Hindlimb muscle (tissue), 1 donor: ENCODE results near the gene PCBD2. TPM values are rescaled to one million over a fixed set of nuclear protein-coding genes. Genes with fewer than 3 reads are reported as not detected.
"Not testable (repeated sequence)": the region's sequence is repeated elsewhere in the genome, so short reads cannot be mapped to it uniquely, and the experiment has no call there.

Source experiments
- DNase-seq: peaks from one replicate; pipeline ENCODE4 v3.0.0-alpha.2; 2013
- polyA plus RNA-seq: library from polyadenylated mRNA; unstranded; fragments of 120-200 nt; gene quantifications from one replicate; pipeline ENCODE4 v1.2.1, GENCODE V29; 2013; ENCODE audit not compliant: insufficient read length

The PCBD2 gene
- 11.6 TPM for polyA plus RNA-seq

DNA sequence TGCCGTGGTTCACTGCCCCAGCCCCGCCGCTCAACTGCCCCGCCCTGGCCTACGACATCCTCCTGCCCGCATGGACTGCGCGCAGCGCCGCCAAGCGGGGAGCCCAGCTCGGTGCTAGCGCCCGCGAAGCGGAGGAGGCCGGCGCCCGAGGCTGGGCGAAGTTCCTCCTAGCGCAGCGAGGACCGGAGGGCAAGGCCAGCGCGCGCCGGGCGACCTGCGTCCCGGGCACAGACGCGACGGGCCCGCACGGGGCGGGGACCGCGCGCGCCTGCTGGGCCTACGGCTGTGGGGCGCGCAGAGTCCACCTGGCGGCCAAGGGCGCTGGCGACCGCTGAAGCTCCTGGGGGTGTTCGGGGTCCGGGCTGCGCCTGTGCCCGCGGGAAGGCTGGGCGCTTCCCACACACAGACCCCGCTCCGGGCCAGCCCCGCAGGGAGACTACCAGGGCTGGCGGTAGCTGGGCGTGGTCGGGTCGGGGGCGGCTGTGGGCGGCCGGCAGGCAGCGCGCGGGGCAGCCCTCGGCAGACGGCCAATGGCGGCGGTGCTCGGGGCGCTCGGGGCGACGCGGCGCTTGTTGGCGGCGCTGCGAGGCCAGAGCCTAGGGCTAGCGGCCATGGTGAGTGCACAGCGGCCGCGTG is at the start of gene PCBD2:
TSS of gene PCBD2 (plus strand) at position 522 of the 636 bp plus-strand sequence. CDS start at position 531, 9 bp downstream.
- peak; percentile 94 for DNase-seq

DNA sequence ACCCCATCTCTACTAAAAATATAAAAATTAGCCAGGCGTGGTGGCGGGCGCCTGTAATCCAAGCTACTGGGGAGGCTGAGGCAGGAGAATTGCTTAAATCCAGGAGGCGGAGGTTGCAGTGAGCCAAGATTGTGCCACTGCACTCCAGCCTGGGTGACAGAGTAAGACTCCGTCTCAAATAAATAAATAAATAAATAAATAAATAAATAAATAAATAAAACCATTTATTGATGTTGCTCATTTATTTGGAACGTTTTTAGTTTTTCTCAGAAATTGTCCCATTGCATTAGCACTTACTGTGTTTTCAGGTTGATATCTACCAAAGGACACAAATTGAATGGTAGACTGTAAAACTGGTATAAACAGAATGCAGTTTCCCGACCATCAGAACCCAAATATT is 48.5 kb upstream of the PCBD2 start:
- DNase-seq = not testable (repeated sequence)

DNA sequence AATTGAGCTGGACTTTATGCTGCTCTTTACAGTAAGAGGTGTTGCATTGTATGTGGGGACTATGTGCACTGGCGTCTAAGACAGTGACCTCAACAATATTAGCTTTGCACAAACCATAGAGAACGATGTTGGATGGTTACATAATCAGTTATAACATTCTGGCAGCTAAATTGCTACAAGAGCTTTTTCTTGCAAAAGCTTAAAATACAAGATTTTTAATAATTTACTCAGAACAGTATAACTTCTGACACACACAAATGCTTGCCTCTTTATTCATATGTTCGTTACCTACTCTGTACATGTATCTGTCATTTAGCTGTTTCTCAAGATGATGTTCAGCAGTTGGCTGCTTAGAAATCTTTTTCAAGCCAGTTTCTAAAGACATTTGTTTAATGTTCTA is 47.5 kb upstream of the PCBD2 start:
- DNase-seq = no peak

DNA sequence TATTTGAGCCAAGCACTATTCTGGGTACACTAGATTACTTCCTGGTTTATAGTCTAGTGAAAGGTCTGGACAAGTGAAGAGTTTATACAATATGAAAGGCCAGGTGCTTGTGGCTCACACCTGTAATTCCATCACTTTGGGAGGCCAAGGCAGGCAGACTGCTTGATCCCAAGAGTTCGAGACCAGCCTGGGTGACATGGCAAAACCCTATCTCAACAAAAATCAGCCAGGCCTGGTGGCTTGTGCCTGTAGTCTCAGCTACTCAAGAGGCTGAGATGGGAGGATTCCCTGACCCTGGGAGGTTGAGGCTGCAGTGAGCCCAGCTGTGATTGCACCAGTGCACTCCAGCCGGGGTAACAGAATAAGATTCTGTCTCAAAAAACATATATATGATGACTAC is 40.2 kb upstream of the PCBD2 start:
- DNase-seq = no peak

DNA sequence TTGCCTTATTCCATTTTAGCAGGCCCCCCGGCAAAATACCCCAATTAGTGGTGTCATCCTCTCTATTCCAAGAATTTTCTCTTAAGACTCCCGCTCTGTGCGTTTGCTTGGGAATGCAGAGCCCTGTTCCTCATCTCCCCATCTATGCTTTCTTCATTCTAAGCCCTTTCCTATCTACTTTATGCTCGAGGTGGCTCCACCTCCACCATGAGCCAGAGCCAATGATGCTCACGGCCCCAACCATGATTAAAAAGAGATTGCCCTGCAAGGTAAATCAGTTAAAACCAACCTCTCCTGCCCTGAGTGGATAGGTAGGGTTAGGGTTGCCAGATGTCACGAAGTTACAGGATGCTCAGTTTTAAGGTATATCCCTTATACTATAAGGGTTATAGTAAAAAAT is 31.4 kb upstream of the PCBD2 start:
- DNase-seq = no peak

DNA sequence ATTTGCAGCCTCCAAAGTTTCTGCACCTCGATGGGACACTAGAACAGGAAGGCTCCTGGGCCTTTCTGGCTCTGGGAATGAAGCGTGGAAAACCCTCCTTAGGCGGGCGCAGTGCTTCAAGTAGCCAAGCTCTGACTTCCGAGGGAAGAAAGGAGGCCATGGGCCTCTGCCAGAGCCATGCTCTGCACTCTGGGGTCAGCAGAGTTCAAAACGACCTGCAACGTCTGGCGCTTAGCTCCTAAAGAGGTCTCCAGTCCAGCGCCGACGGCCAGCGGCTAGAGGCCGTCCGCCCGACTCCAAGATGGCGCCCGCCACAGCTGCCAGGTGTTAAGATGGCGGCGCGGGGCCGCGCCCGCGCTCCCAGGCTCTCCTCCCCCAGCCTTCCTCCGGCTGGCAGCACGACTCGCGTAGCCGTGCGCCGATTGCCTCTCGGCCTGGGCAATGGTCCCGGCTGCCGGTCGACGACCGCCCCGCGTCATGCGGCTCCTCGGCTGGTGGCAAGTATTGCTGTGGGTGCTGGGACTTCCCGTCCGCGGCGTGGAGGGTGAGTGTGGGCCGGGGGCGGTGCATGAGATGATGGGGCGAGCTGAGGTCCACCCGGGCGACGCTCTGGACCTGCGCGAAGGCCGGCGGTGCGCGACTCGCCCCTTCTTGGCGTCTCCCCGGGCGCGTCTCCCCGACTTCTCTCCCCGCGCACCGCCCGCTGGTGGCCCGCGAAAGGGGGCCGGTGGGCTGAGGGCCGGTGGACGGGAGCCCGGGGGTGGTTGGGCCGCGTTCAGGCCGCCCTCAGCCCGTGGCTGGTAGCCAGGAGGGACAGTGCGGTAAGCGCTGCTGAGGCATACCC is 30.7 kb upstream of the PCBD2 start, which contains the start of gene TXNDC15:
TSS of gene TXNDC15 (plus strand) at position 385 of the 844 bp plus-strand sequence. CDS start at position 442, 57 bp downstream.
- peak; percentile 95 for DNase-seq

DNA sequence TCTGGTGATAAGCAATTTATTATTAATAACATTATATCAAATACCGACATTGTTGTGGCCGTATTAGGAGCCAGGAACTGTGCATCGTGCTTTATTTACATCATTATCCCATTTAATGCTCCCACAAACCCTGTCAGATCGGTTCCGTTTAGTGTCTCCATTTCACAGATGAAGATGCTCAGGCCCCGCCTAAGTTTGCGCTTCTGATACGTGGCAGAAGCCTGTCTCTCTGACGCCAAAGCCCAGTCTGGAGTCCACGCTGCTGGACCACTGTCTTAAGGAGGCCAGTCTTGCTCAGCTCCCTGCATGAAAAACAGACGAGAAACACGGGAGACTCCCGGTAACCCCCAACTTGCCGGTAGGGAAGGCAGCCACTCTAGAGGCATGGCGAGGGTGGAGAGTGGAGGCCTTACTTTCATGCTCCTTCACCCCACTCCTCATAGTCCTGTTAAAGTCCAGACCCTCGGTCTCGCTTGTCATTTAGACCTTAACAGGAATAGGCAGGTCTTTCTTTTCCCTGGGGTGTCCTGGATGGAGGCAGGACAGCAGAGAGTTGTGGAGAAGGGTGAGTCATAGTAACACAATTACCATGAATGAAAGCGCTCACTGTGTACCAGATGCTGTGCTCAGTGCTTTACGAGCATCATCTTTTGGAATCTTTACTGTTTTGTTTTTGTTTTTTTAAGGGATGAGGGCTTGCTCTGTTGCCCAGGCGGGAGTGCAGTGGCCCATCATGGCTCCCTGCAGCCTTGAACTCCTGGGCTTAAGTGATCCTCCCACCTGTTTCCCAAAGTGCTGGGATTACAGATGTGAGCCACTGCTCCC is 29.9 kb upstream of the PCBD2 start:
- DNase-seq = peak; percentile 89

DNA sequence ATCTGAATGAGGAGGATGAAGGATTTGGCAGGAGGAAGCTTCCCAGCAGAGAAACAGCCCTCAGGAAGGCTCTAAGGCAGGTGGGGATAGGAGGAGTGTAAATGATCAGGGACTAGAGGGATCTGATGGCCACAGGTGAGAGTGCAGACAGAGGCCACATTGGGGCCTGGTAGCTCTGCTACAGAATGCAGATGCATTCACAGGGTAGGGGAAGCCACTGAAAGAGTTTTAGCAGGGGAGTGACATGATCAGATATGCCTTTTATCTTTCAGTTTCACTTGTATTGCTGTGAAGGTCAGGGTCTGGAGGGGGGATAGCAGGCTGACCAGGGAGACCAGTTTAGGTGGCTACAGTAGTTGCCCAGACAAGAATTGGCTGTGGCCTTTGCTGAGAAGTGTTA is 27.8 kb upstream of the PCBD2 start:
- DNase-seq = no peak

DNA sequence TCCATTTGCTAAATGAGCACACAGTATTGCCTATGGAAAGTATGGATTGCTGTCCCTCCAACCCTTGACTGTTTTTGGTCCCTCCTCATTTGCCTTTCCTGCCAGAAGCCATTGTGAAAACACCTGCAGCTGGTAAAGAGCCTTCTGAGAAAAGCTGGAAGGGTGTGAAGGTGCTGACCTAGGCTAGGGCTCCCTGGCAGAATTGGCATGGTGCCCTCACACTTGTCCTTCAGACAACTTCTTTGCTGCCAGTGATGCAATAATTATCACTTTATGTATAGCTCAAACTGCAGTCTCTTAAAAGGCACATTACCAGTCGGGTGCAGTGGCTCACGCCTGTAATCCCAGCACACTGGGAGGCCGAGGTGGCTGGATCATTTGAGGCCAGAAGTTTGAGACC is 26.5 kb upstream of the PCBD2 start:
- DNase-seq = no peak

DNA sequence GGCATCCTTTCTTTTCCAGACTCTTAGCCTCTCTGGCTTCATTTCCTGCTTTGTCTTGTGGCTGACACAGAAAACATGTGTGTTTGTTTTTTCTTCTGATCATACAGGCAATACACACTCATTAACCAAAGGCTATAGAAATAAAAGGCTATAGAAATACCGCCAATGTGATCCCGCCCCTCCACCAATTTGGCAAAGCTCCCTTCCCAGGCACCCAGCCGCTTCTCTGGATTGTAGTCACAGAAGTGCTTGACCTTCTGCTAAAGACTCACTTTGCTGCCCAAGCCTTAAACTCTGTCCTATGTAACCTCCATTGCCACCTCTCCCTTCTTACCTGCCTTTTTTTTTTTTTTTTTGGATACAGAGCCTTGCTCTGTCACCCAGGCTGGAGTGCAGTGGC is 25.5 kb upstream of the PCBD2 start:
- no peak for DNase-seq

DNA sequence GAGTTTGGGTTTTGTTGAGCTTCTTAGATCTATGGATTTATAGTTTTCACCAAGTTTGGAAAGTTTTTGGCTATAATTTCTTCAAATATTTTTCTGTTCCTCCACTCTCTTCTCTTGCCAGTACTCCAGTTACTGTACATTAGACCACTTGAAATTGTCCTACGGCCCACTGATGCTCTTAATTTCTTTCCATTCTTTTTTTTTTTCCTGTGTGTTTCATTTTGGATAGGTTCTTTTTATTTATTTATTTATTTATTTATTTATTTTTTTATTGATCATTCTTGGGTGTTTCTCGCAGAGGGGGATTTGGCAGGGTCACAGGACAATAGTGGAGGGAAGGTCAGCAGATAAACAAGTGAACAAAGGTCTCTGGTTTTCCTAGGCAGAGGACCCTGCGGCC is 24.0 kb upstream of the PCBD2 start:
- not testable (repeated sequence) for DNase-seq

DNA sequence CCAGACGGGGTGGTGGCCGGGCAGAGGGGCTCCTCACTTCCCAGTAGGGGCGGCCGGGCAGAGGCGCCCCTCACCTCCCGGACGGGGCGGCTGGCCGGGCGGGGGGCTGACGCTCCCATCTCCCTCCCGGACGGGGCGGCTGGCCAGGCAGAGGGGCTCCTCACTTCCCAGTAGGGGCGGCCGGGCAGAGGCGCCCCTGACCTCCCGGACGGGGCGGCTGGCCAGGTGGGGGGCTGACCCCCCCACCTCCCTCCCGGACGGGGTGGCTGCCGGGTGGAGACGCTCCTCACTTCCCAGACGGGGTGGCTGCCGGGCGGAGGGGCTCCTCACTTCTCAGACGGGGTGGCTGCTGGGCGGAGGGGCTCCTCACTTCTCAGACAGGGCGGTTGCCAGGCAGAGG is 23.2 kb upstream of the PCBD2 start:
- not testable (repeated sequence) for DNase-seq

DNA sequence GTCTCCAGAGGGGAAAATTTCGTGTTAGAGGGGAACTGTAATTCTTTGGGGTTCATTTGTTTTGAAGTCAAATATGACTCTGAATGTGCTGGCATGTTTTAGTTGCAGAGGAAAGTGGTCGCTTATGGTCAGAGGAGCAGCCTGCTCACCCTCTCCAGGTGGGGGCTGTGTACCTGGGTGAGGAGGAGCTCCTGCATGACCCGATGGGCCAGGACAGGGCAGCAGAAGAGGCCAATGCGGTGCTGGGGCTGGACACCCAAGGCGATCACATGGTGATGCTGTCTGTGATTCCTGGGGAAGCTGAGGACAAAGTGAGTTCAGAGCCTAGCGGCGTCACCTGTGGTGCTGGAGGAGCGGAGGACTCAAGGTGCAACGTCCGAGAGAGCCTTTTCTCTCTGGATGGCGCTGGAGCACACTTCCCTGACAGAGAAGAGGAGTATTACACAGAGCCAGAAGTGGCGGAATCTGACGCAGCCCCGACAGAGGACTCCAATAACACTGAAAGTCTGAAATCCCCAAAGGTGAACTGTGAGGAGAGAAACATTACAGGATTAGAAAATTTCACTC is 17.3 kb upstream of the PCBD2 start:
- no peak for DNase-seq

DNA sequence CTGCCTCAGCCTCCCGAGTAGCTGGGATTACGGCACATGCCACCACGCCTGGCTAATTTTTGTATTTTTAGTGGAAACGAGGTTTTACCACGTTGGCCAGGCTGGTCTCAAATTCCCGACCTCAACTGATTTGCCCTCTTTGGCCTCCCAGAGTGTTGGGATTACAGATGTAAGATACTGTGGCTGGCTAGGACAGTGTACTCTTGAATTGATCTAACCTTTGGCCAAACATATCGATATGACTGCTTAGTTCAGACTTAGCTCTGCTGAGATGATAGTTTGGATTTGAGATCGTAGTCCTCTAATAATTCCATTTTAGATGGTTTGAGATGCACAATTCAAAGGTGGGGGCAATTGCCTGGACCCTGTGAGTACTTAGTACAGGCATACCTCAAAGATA is 15.6 kb upstream of the PCBD2 start:
- no peak for DNase-seq

DNA sequence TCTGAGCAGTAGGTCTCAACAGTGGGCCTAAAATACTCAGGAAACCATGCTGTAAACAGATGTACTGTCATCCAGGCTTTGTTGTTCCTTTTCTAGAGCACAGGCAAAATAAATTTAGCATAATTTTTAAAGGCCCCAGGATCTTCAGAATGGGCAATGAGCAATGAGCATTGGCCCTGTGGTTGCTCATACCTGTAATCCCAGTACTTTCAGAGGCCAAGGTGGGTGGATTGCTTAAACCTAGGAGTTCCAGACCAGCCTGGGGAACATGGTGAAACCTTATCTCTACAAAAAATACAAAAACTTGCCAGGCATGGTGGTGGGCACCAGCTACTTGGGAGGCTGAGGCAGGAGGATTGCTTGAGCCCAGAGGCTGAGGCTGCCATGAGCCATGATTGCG is 13.5 kb upstream of the PCBD2 start:
- DNase-seq = no peak

DNA sequence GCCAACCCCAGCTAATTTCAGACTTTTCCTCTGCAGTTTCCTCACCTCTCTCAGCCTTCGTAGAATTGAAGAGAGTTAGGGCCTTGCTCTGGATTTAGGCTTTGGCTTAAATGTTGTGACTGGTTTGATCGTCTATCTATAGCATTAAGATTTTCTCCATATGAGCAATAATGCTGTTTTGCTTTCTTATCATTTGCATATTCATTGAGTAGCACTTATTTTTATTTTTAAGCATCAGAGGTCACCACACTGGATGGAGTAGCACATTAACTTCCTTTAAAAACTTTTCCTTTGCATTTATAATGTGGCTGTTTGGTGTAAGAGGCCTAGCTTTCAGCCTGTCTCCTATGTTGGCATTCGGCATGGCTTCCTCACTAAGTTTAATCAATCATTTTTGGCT is 12.6 kb upstream of the PCBD2 start:
- DNase-seq = no peak

DNA sequence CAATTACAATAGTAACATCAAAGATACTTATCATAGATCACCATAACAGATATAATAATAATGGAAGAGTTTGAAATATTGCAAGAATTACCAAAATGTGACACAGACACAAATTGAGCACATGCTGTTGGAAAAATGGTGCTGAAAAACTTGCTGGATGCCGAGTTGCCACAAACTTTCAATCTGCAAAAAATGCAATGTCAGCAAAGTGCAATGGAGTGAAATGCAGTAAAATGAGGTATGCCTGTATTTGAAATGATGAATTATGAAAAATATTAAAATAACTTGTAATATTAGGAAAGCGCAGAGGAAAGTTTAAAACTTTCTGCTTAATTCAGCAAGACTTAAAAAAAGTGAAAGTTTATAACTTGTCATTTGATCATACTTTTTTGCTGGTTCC is 12.0 kb upstream of the PCBD2 start:
- DNase-seq = no peak

DNA sequence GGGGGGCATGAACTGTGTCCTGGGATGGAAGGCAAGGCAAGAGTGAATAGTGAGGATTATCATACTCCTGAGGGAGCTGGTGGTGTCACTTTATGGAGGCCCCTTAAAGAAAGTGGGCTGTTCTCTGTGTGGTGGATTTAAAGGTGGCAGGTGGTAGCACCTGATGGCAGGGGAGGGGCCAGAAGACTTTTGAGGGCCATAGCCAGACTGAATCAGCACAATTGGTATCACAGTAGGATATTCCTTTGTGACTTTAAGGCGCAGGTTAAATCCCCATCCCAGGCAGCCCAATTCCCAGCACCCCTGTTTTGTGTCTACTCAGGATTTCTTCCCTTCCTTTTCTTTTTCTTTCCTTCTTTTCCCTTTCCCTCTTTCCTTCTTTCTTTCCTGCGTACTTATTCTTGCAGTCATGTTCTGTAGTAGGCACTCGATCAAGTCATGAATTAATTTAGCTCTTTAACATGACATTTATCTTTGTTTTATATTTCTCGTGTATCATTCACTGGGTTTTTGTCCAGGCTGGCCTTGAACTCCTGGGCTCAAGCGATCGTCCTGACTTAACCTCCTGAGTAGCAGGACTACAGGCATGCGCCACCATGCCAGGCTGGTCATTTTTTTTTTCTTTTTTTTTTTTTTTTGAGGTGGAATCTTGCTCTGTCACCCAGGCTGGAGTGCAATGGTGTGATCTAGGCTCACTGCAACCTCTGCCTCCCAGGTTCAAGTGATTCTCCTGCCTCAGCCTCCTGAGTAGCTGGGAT is 11.0 kb upstream of the PCBD2 start:
- DNase-seq = no peak

DNA sequence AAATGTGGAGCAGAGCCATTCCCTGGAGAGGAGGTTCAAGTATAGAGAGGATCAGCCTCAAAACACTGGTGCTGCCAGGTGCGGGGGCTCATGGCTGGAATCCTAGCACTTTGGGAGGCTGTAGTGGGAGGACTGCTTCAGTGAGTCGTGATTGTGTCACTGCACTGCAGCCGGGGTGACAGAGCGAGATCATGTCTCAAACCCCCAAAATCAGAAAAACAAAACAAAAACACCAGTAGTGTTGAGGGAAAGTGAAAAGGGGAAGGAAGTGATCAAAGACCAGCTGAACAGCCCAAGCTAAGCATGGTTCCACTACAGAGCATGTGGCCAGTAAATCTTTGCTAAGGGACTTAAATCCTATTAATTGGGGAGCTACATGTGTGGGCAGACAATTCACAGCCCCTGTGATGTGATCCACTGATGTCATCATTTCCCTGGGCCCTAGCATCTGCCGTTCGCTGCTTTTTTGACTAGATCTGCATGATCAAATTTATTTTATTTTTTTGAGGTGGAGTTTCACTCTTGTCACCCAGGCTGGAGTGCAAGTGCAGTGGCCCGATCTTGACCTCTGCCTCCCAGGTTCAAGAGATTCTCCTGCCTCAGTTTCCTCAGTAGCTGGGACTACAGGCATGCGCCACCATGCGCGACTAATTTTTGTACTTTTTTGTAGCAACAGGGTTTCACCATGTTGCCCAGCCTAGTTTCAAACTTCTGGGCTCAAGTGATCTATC is 2.7 kb upstream of the PCBD2 start:
- DNase-seq = no peak

DNA sequence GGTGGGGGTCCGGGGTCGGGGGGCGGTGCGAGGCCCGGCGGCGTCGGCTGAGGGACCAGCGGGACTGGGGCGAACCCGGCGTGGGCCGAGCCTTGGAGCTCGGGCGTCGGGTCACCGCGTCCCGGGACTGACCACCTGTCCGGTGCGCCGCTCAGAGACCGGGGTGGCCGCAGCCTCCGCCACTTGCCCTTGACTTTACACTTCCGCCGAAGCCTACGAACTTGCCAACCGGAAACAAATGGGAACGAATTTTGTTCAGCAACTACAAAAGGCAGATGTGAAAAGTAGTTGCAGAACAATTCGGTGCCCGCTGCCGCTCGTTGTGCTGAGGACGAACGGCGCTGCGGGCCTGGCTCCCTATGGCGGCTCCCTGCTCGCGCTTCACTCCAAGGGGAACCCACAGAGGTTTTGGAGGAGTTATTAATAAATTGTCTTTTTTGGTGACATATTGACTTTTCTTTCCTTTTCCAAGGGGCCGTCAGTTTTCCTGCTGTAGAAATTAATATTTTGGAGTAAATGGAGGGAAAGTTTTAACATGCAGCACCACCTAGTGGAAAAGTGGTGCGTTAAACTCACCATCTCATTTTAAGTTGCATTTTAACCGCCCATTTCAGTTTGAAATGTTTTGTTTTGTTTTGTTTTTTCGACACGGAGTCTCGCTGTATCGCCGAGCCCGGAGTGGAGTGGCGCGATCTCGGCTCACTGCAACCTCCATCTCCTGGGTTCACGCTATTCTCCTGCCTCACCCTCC is 490 bp downstream of the PCBD2 start:
- peak; percentile 79 for DNase-seq

DNA sequence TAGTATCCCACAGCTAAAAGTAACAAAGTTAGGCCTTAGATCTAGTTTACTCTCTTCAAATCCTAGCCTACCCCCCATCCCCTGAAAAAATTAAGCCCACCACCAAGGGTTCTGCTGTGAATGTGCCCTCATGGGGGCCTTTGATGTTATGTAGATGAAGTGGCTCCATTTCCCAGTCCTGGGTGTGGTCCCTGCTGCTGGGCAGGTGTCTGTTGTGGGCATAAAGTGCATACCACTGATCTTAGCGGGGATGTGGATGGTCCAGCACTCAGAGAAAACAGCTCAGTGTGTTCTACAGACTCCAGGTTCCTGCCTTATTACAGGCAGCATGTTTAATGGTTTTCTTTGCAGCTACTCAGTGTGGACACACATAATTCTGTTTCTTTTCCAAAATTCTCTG is 1.9 kb downstream of the PCBD2 start:
- no peak for DNase-seq
